HG02763 (cell line): Measurements from ENCODE around the gene BRK1.
"Not testable (repeated sequence)": the region's sequence is repeated elsewhere in the genome, so short reads cannot be mapped to it uniquely, and the experiment has no call there.

Source experiments
- ATAC-seq: cut with Tn5 transposase; IDR thresholded peaks from one replicate; pipeline ENCODE4 v1.9.1; 2021; ENCODE audit warnings: mild to moderate bottlenecking, moderate library complexity; ENCODE audit not compliant: unreplicated experiment

Gene BRK1

GRCh38 chr3:10142707-10143560, 27.5 kb downstream of the BRK1 start:
- no peak for ATAC-seq

- ATAC-seq = no peak
Observed at GRCh38 chr3:10145685-10146084, 30.2 kb downstream of the BRK1 start.

DNA sequence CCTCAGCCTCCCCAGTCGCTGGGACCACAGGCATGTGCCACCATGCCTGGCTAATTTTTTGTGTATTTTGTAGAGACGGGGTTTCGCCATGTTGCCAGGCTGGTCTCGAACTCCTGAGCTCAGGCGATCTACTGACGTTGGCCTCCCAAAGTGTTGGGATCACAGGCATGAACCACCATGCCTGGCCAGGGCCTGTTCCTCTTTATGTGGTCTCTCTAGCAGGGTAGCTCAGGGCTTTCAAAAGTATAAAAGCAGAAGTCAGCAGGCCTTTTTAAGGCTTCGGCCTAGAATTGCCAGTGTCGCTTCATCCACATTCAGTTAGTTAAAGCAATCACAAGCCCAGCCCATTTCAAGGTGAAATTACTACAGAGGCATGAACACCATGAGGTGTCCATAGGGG, 33.8 kb downstream of the BRK1 start:
- ATAC-seq = no peak

- ATAC-seq = no peak
Observed at GRCh38 chr3:10150987-10151386, 35.5 kb downstream of the BRK1 start.

DNA sequence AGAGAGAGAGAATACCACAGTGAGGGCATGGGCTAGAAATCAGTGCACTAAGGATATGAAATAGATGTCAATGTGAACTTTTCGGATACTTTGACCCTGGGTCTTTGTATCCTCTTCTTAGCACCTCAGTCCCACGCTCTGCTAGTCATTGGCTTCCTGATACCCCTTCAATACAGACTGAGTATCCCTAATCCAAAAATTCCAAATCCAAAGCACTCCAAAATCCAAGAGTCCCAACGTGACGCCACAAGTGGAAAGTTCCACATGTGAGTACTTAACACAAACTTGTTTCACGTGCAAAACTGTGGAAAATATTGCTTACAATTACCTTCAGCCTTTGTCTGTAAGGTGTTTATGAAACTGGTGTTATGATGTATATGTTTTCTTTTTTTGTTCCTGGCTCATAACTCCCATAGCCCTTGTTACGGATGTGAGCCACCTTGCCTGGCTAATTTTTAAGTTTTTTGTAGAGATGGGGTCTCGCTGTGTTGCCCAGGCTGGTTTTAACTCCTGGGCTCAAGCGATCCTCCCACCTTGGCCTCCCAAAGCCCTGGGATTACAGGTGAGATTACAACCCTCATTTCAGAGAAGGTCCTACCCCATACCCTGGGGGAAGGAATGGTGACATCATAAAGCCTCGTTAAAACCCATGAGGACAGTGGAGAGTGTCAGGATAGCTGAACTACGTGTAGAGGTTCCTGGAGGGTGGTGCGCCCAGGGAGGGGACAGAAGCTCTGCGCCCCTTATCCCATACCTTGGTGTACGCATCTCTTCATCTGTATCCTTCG, 39.1 kb downstream of the BRK1 start:
- ATAC-seq = no peak

GRCh38 chr3:10155123-10155472, 39.6 kb downstream of the BRK1 start:
- no peak for ATAC-seq

- no peak for ATAC-seq
Observed at GRCh38 chr3:10155658-10156057, 40.2 kb downstream of the BRK1 start.

DNA sequence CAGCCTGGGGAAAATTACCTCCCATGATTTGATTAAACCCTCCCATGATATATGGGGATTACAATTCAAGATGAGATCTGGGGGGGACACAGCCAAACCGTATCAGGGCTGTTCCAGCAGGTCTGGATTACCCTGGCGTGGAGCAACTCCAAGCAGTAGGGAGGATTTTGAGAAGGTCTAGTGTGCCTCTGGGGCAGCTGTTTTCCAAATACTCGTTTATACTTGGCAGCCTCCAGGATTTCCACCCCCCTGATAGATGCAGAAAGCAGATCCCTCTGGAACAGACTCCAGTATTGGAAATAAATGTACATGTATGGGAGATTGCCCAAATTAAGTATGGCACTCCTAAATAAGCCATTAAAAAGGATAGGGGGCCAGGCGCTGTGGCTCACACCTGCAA, 41.6 kb downstream of the BRK1 start:
- ATAC-seq = no peak

DNA sequence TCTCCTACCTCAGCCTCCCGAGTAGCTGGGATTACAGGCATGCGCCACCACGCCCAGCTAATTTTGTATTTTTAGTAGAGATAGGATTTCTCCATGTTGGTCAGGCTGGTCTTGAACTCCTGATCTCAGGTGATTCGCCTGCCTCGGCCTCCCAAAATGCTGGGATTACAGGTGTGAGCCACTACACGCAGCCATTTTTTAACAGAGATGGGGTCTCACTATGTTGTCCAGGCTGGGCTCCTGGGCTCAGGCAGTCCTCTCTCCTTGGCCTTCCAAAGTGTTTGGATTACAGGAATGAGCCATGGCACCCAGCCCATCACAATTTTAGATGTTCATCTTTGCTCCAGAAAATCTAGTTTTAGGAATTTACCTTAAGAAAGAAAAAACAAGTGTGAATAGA, 43.1 kb downstream of the BRK1 start:
- ATAC-seq = not testable (repeated sequence)

DNA sequence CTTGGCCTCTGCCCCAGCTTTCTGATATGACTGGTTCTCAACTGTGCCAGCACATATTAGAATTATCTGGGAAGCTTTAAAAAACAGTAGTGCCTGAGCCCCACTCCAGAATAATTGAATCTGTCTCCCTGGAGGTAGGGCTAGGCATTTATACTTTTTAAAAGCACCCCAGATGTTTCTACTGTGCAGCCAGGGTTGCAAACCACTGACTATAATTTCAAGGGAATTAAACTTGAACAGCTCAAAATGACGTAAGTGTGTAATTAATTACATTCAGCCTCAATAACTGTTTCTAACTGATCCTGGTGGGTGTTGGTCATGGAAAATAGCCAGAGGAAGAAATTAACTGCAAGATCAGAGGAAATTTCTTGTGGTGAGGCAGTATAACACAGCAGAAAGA, 44.9 kb downstream of the BRK1 start:
- no peak for ATAC-seq

GRCh38 chr3:10160925-10161324, 45.5 kb downstream of the BRK1 start:
- no peak for ATAC-seq

GRCh38 chr3:10162185-10162584, 46.7 kb downstream of the BRK1 start:
- no peak for ATAC-seq

GRCh38 chr3:10164201-10164545, 48.7 kb downstream of the BRK1 start:
- not testable (repeated sequence) for ATAC-seq

DNA sequence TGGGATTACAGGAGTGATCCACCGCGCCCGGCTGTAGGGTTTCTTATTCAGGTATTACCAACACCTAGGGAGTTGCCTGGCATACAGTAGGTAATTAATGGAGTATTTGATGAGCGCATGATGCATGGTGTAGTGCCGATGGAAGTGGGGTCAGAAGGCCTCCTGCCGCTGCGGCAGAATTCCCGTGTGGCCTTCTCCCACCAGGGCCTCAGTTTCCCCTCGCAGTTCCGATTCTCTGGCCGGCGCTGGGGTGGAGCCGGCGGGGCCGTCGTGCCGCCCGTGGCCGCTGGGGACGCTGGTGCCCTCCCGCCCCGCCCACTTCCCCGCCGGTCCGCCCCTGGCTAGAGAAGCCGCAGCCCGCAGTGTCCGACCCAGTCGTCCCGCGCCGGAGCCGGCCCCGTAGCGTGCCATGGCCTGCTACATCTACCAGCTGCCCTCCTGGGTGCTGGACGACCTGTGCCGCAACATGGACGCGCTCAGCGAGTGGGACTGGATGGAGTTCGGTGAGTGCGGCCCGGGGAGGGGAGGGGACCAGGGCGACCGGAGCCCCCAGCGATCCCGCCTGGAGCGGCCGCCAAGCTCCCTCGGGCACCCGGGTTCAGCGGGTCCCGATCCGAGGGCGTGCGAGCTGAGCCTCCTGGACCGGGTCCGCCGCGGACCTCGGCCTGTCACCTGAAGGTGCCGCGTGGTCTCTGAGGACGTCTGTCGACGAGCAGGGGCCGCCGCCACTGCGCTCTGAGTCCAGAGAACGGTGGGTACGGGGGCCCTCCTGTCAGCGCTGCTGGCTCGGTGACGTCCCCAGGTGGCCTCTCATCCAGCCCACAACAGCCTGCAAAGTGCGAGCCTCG, 49.3 kb downstream of the BRK1 start, which contains the start of gene IRAK2:
TSS of gene IRAK2 (plus strand) at position 374 of the 848 bp plus-strand sequence. CDS start at position 410, 36 bp downstream.
- ATAC-seq = peak; percentile 81

DNA sequence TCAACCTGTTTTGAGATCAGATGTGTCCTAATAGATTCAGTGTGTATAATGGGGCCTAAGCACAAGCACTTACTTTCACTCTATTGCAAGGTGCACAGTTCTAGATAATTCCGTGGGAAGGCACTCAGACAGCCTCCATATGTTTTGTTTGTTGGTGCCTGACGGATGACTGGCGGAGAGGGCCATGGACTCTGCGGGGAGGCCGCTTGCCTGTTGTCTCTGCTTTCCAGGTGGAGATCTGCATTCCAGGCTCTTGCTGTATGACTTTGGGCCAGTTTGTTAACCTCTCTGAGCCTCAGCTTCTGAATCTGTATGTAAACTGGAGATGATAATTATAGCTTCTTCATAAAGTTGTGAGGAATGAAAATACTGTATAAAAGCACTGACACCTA, 50.7 kb downstream of the BRK1 start:
- ATAC-seq = no peak

GRCh38 chr3:10169000-10169496, 53.6 kb downstream of the BRK1 start:
- no peak for ATAC-seq

- ATAC-seq = no peak
Observed at GRCh38 chr3:10170915-10171478, 55.5 kb downstream of the BRK1 start.

DNA sequence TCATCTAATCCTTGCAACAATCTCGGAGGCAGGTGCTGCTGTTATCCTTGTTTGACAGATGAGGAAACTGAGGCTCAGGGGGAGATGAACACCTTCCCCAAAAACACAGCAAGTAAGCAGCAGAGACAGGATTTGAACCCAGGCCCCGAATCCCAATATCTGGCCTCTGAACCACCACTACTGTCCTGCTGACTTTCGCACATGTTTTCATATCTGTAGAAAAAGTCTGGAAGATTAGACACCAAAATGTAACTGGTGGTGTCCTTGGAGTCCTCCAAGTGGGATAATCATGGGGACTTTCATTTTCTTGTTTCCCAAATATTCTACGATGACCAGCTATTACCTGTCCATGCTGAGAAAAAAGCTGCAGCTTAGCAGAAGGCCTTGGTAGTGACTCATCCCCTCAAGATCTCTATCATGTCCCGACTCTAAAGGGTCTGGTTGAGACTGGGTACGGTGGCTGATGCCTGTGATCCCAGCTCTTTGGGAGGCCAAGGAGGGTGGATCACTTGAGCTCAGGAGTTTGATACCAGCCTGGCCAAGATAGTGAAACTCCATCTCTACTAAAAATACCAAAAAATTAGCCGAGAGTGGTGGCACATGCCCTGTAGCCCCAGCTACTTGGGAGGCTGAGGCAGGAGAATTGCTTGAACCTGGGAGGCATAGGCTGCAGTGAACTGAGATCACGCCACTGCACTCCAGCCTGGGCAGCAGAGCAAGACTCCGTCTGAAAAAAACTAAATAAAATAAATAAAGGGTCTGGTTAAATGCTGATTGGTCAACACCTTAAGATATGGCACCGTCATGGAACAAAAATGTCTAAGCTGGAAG, 57.8 kb downstream of the BRK1 start:
- ATAC-seq = no peak

GRCh38 chr3:10173926-10174435, 58.5 kb downstream of the BRK1 start:
- no peak for ATAC-seq

DNA sequence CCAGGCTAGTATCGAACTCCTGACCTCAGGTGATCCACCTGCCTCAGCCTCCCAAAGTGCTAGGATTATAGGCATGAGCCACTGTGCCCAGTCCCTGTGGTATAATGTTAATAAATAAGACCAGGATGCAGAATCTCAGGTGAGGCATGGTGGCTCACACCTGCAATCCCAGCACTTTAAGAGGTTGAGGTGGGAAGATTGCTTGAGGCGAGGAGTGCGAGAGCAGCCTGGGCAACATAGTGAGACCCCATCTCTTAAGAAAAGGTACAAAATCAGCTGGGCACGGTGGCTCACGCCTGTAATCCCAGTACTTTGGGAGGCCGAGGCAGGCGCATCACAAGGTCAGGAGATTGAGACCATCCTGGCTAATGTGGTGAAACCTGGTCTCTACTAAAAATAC, 59.9 kb downstream of the BRK1 start:
- ATAC-seq = not testable (repeated sequence)
